Heart right ventricle (tissue), 16 donors: ENCODE results near the gene IL6R. TPM values are rescaled to one million over a fixed set of nuclear protein-coding genes. Genes with fewer than 3 reads are reported as not detected.
"Not testable (repeated sequence)": the region's sequence is repeated elsewhere in the genome, so short reads cannot be mapped to it uniquely, and the experiment has no call there.

ENCODE experiments used
- ATAC-seq, 8 donors: fragments of 200-7000 bp; cut with Tn5 transposase; one replicate each; pipeline ENCODE4 v1.9.1; 2020; ENCODE audit warnings: mild to moderate bottlenecking in 8 of 8, moderate library complexity in 8 of 8, moderate number of reproducible peaks in 1 of 8
- DNase-seq, 2 donors: peaks; one replicate each; pipeline ENCODE4 v3.0.0-alpha.2; 2020
- H3K27ac ChIP-seq, 10 donors: fragments of 200-600 bp; sonication (generic) in 2 of 10; one replicate each; pipeline versions ENCODE4 v1.5.0 to v1.8.0; 2020 to 2022; ENCODE audit warnings: mild to moderate bottlenecking in 3 of 10
- H3K27me3 ChIP-seq, 7 donors: fragments of 200-600 bp; one replicate each; pipeline ENCODE4 v1.8.0; 2021 to 2022; ENCODE audit warnings: mild to moderate bottlenecking in 2 of 7
- H3K36me3 ChIP-seq, 9 donors: fragments of 200-600 bp; sonication (generic) in 1 of 9; one replicate each; pipeline versions ENCODE4 v1.5.0 to v1.8.0; 2020 to 2022; ENCODE audit warnings: mild to moderate bottlenecking in 2 of 9
- H3K4me1 ChIP-seq, 9 donors: fragments of 200-600 bp; sonication (generic) in 1 of 9; one replicate each; pipeline versions ENCODE4 v1.5.0 to v1.8.0; 2020 to 2022; ENCODE audit warnings: mild to moderate bottlenecking in 4 of 9
- H3K4me3 ChIP-seq, 10 donors: fragments of 200-600 bp; sonication (generic) in 2 of 10; one replicate each; pipeline versions ENCODE4 v1.5.0 to v1.8.0; 2020 to 2022; ENCODE audit warnings: mild to moderate bottlenecking in 7 of 10, moderate library complexity in 2 of 10
- H3K9me3 ChIP-seq, 11 donors: fragments of 200-600 bp in 10 of 11; sonication (generic) in 2 of 11; one replicate each; pipeline versions ENCODE4 v1.5.0 to v1.8.0; 2013 to 2022; ENCODE audit warnings: mild to moderate bottlenecking in 2 of 11, control low read depth in 1 of 11, moderate library complexity in 1 of 11
- CTCF ChIP-seq, 9 donors: fragments of 200-600 bp; sonication (generic) in 2 of 9; IDR thresholded peaks; one replicate each; pipeline versions ENCODE4 v1.5.0 to v1.8.0; 2021 to 2022; ENCODE audit warnings: antibody characterized with exemption in 9 of 9, mild to moderate bottlenecking in 5 of 9, moderate library complexity in 1 of 9
- WGBS, 2 donors: extraction: QIAGEN DNeasy Blood & Tissue Kit; methylation state at CpG; one replicate each; pipeline ENCODE4 v1.1.7; 2013; ENCODE audit warnings: inconsistent platforms in 1 of 2; 5-methylcytosine and 5-hydroxymethylcytosine counted together
- intact Hi-C, 10 donors: fragments of 100-400 bp; cut with DNase I; formaldehyde crosslinking; loops; one replicate each; pipeline versions ENCODE4 v1.11.1 to v1.14.2; 2022
- polyA plus RNA-seq, 2 donors: library from polyadenylated mRNA; stranded (reverse); fragments of 200-250 nt; gene quantifications; one replicate each; pipeline ENCODE4 v1.2.3, GENCODE V29; 2013
- total RNA-seq, 10 donors: library from RNA; stranded (reverse); fragmentation: NEBNext Ultra II Directional in 3 of 10; extraction: Animal tissue kit (Norgen Biotek cat#: 25700) in 3 of 10; gene quantifications; one replicate each; pipeline versions ENCODE4 v1.2.1 to v1.2.4, GENCODE V29; 2021 to 2023
- donor health status: Arrhythmogenic right ventricular cardiomyopathy.
- donor health status: ischemic (EF 13 %, LVEDD 7.1; RV severe dilation, severe dysfunction).
- donor health status: healthy with polysubstance abuse.
- donor health status: DM: no; HTN: yes; CAD: no.
- donor health status: DM: no; HTN: no; CAD: no.
- donor health status: ischemic (EF 25% LVEDD 6.9; RV normal size, moderate dysfunction).
- donor health status: ischemic (EF 25% LVEDD 5.7; RV mildly dilated, moderate dysfunction).
- donor health status: healthy.
- donor health status: DM: yes; HTN: yes; CAD: no.
- donor health status: Ischemic cardiomyopathy.
- donor health status: ischemic (EF 35%, LVEDD 5.7; RV mildly dilated, moderate dysfunction).
- donor health status: nonischemic (EF 11% LVEDD 7.7; RV severe dilation, severe dysfunction).
- donor health status: DM: yes; HTN: yes; CAD: no.
- donor health status: PGD.
- donor health status: ischemic (EF 29% LVEDD 5.4; RV normal size, mild dysfunction).
- donor health status: nonischemic (EF 23%, LVEDD 6.1; RV moderate dilation, normal function).

The IL6R gene
- total and polyA plus RNA-seq, 12 donors = 2.9 to 16.2 (median 9.3) TPM

- 72 to 73% methylated on average over 3 of the region's 3 CpGs for WGBS, 2 donors
- TF ChIP-seq CTCF (IDR thresholded peaks at IDR 0.05) = no peak
- Histone ChIP-seq H3K9me3 (peaks cover 0 to 4% (median 0%) of the 10 kb centered on the region in 11 donors), H3K4me3 (no peak overlapping the region), H3K27ac (no peak overlapping the region), H3K4me1 (no peaks in the 10 kb centered on the region), H3K27me3 (peaks cover 0 to 3% (median 0%) of the 10 kb centered on the region in 7 donors), H3K36me3 (no peaks in the 10 kb centered on the region)
- intact Hi-C loops = no loop called here
- DNase-seq (no peak), ATAC-seq (no peak)
Measured at GRCh38 chr1:154361357-154361756, 43.8 kb upstream of the IL6R start.

- H3K4me3 ChIP-seq = no peak overlapping the region
- intact Hi-C loops = no loop called here
- no peaks in the 10 kb centered on the region for H3K4me1 ChIP-seq
- no peaks in the 10 kb centered on the region for H3K9me3 ChIP-seq
- peaks cover 0 to 4% (median 0%) of the 10 kb centered on the region in 7 donors for H3K27me3 ChIP-seq
- DNase-seq (no peak), ATAC-seq (no peak)
- H3K36me3 ChIP-seq = no peaks in the 10 kb centered on the region
- WGBS, 2 donors = 90 to 96% methylated on average over 6 of the region's 6 CpGs
- H3K27ac ChIP-seq = no peak overlapping the region
- TF ChIP-seq CTCF (IDR thresholded peaks at IDR 0.05) = no peak
Measured at GRCh38 chr1:154371436-154371835, 33.7 kb upstream of the IL6R start.

- intact Hi-C loops, H3K27me3 ChIP-seq, H3K36me3 ChIP-seq, DNase-seq, ATAC-seq, H3K9me3 ChIP-seq, H3K27ac ChIP-seq, H3K4me1 ChIP-seq, H3K4me3 ChIP-seq: not testable (repeated sequence)
- 84 to 89% methylated on average over 7 of the region's 7 CpGs for WGBS, 2 donors
Measured at GRCh38 chr1:154373777-154374357, 31.3 kb upstream of the IL6R start.

- no peak for ATAC-seq
- H3K4me3 ChIP-seq = no peak overlapping the region
- no peaks in the 10 kb centered on the region for H3K4me1 ChIP-seq
- no peak overlapping the region for H3K27ac ChIP-seq
- WGBS, 2 donors = 83 to 92% methylated on average over 16 of the region's 16 CpGs
- TF ChIP-seq CTCF (IDR thresholded peaks at IDR 0.05) = no peak
- intact Hi-C loops = no loop called here
- no peaks in the 10 kb centered on the region for H3K9me3 ChIP-seq
- DNase-seq = no peak
- H3K27me3 ChIP-seq = no peaks in the 10 kb centered on the region
- no peaks in the 10 kb centered on the region for H3K36me3 ChIP-seq
Measured at GRCh38 chr1:154379301-154379700, 25.8 kb upstream of the IL6R start.

GRCh38 chr1:154384650-154385489 lies 20.3 kb upstream of the IL6R start:
- no peaks in the 10 kb centered on the region for H3K27me3 ChIP-seq
- ATAC-seq = no peak
- intact Hi-C loops = no loop called here

More at GRCh38 chr1:154384650-154385489, 20.3 kb upstream of the IL6R start:
- Histone ChIP-seq H3K36me3 (no peaks in the 10 kb centered on the region), H3K4me1 (peaks cover 0 to 27% (median 0%) of the 10 kb centered on the region in 9 donors), H3K4me3 (no peak overlapping the region), H3K27ac (peak overlapping the region in 1 of 10 donors; percentile 71), H3K9me3 (no peaks in the 10 kb centered on the region)
- DNase-seq = no peak
- no peak for TF ChIP-seq CTCF (IDR thresholded peaks at IDR 0.05)
- WGBS, 2 donors = 70 to 81% methylated on average over 8 of the region's 8 CpGs
